Activated CD8-positive, alpha-beta T cell treated with anti-CD3 and anti-CD28 coated beads, Interleukin-2, amount 10 ng/mL, durations not matched to agents 7 days and 5 days (primary cell): ENCODE results near the gene MGAM2. TPM values are rescaled to one million over a fixed set of nuclear protein-coding genes. Genes with fewer than 3 reads are reported as not detected.

Experiments
- ATAC-seq: fragments of 150-1000 bp; cut with Tn5 transposase; one replicate; pipeline ENCODE4 v1.10.0; 2021; ENCODE audit warnings: moderate library complexity
- CTCF ChIA-PET: fragments of 350-600 bp; sonication (Branson Sonifier 250); formaldehyde crosslinking; loops from one replicate; lab custom pipeline; 2021; ENCODE audit warnings: antibody characterized with exemption; lab: Charles Lee
- POLR2A ChIA-PET: fragments of 350-600 bp; sonication (Branson Sonifier 250); formaldehyde crosslinking; loops from one replicate; lab custom pipeline; 2021; ENCODE audit warnings: antibody characterized with exemption; lab: Charles Lee
- DNase-seq: peaks from one replicate; pipeline ENCODE4 v3.0.0-alpha.2; 2020
- H3K27ac Mint-ChIP-seq: one replicate; pipeline ENCODE4 v1.8.0; 2021; ENCODE audit warnings: mild to moderate bottlenecking, mixed read lengths
- H3K27me3 Mint-ChIP-seq: one replicate; pipeline ENCODE4 v1.8.0; 2021; ENCODE audit warnings: low read depth, mixed read lengths
- H3K36me3 Mint-ChIP-seq: one replicate; pipeline ENCODE4 v1.8.0; 2021; ENCODE audit warnings: low read depth, mixed read lengths
- H3K4me1 Mint-ChIP-seq: one replicate; pipeline ENCODE4 v1.8.0; 2021; ENCODE audit warnings: low read depth, mixed read lengths
- H3K4me3 Mint-ChIP-seq: one replicate; pipeline ENCODE4 v1.8.0; 2021; ENCODE audit warnings: mild to moderate bottlenecking, mixed read lengths
- H3K9me3 Mint-ChIP-seq: one replicate; pipeline ENCODE4 v1.8.0; 2022; ENCODE audit warnings: mixed read lengths; ENCODE audit not compliant: insufficient read depth
- total RNA-seq, 2 experiments: library from RNA; stranded (reverse); gene quantifications; one replicate each; pipeline ENCODE4 v1.2.3, GENCODE V29; 2021

The MGAM2 gene
- total RNA-seq, 2 experiments from 2014 or later, result not detected

GRCh38 chr7:142181966-142182365, 70.4 kb downstream of the MGAM2 start:
- peaks cover 2% of the 10 kb centered on the region for H3K4me1 Mint-ChIP-seq
- no peak overlapping the region for H3K4me3 Mint-ChIP-seq
- no peaks in the 10 kb centered on the region for H3K9me3 Mint-ChIP-seq
- DNase-seq (no peak), ATAC-seq (no peak)
- H3K27me3 Mint-ChIP-seq, result peaks cover 16% of the 10 kb centered on the region
- no peaks in the 10 kb centered on the region for H3K36me3 Mint-ChIP-seq
- no peak overlapping the region for H3K27ac Mint-ChIP-seq
- CTCF ChIA-PET, result interaction anchor here (1.4 kb wide), 1 partner anchor 206 kb away, joined by 5 read pairs; no protein-coding TSS in a partner anchor
- POLR2A ChIA-PET, result no interaction called here

- peaks cover 8% of the 10 kb centered on the region for H3K27me3 Mint-ChIP-seq
- H3K36me3 Mint-ChIP-seq, result no peaks in the 10 kb centered on the region
- CTCF ChIA-PET, result interaction anchor here (2.4 kb wide), 1 partner anchor 209 kb away, joined by 7 read pairs; no protein-coding TSS in a partner anchor
- no peak overlapping the region for H3K27ac Mint-ChIP-seq
- no peak for DNase-seq
- POLR2A ChIA-PET, result no interaction called here
- peaks cover 8% of the 10 kb centered on the region for H3K4me1 Mint-ChIP-seq
- no peak overlapping the region for H3K4me3 Mint-ChIP-seq
- H3K9me3 Mint-ChIP-seq, result no peaks in the 10 kb centered on the region
- no peak for ATAC-seq
These were observed 73.6 kb downstream of the MGAM2 start for GRCh38 chr7:142185069-142185468.

DNA sequence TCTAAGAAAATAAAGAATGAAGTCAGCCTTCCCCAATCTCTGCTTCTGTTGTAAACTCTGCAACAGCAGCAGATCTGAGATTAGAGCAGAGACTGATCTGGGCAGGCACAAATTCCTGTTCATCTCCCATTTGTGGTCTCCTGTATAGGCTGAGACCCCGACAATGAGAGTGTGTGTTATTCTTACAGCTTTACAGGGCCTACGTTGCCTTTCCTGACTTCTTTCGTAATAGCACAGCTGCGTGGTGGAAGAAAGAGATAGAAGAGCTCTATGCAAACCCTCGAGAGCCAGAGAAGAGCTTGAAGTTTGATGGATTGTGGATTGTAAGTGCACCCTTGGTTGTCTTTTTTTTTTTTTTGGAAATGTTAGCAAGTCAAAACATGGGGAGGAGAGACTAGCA, 74.3 kb downstream of the MGAM2 start:
- ATAC-seq (no peak), DNase-seq (no peak)
- POLR2A ChIA-PET, result no interaction called here
- CTCF ChIA-PET, result interaction anchor here (2.4 kb wide), 1 partner anchor 210 kb away, joined by 7 read pairs; no protein-coding TSS in a partner anchor
- Mint-ChIP-seq H3K9me3 (no peaks in the 10 kb centered on the region), H3K27me3 (peaks cover 5% of the 10 kb centered on the region), H3K27ac (no peak overlapping the region), H3K36me3 (no peaks in the 10 kb centered on the region), H3K4me1 (peaks cover 8% of the 10 kb centered on the region), H3K4me3 (no peak overlapping the region)

- H3K4me1 Mint-ChIP-seq, result peaks cover 8% of the 10 kb centered on the region
- no peak overlapping the region for H3K4me3 Mint-ChIP-seq
- H3K27ac Mint-ChIP-seq, result no peak overlapping the region
- H3K36me3 Mint-ChIP-seq, result no peaks in the 10 kb centered on the region
- DNase-seq (no peak), ATAC-seq (no peak)
- no peaks in the 10 kb centered on the region for H3K9me3 Mint-ChIP-seq
- H3K27me3 Mint-ChIP-seq, result peaks cover 13% of the 10 kb centered on the region
- POLR2A ChIA-PET, result no interaction called here
- CTCF ChIA-PET, result no interaction called here
These were observed 76.6 kb downstream of the MGAM2 start for GRCh38 chr7:142188154-142188553.

DNA sequence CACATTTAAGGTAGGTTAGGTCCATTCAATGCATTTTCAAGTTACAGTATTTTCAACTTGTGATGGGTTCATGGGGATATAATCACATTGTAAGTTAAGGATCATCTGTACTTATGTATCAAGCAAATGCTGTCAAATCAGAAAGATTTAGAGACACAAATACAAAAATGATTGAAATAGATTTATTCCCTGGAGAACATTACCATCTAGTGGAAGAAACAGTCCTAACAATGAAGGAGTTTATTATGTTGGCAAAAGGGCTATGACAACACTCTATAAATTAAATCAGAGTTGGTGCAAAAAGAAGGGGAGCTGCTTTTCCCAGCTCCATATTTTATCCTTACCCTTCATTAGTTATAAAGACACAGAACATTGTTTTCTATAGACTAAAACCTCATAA, 77.3 kb downstream of the MGAM2 start:
- H3K27ac Mint-ChIP-seq, result no peak overlapping the region
- no peaks in the 10 kb centered on the region for H3K36me3 Mint-ChIP-seq
- H3K4me3 Mint-ChIP-seq, result no peak overlapping the region
- ChIA-PET CTCF (interaction anchor here (1.2 to 1.3 kb wide), 2 partner anchors 213 to 215 kb away, joined by 3 to 10 read pairs; partner anchors contain the start of gene TAS2R38), POLR2A (no interaction called here)
- ATAC-seq, result no peak
- peaks cover 8% of the 10 kb centered on the region for H3K4me1 Mint-ChIP-seq
- H3K9me3 Mint-ChIP-seq, result no peaks in the 10 kb centered on the region
- peaks cover 19% of the 10 kb centered on the region for H3K27me3 Mint-ChIP-seq
- no peak for DNase-seq

- Mint-ChIP-seq H3K27me3 (peaks cover 18% of the 10 kb centered on the region), H3K9me3 (no peaks in the 10 kb centered on the region), H3K4me1 (no peaks in the 10 kb centered on the region), H3K27ac (no peak overlapping the region), H3K4me3 (no peak overlapping the region), H3K36me3 (no peaks in the 10 kb centered on the region)
- no peak for ATAC-seq
- ChIA-PET POLR2A (no interaction called here), CTCF (no interaction called here)
- DNase-seq, result no peak
These were observed 82.7 kb downstream of the MGAM2 start for GRCh38 chr7:142194201-142194600.

- no peaks in the 10 kb centered on the region for H3K9me3 Mint-ChIP-seq
- no peak overlapping the region for H3K4me3 Mint-ChIP-seq
- H3K4me1 Mint-ChIP-seq, result no peaks in the 10 kb centered on the region
- DNase-seq, result no peak
- no peak overlapping the region for H3K27ac Mint-ChIP-seq
- H3K36me3 Mint-ChIP-seq, result no peaks in the 10 kb centered on the region
- H3K27me3 Mint-ChIP-seq, result peaks cover 18% of the 10 kb centered on the region
- ChIA-PET CTCF (no interaction called here), POLR2A (no interaction called here)
- ATAC-seq, result no peak
These were observed 84.7 kb downstream of the MGAM2 start for GRCh38 chr7:142196066-142196840.

GRCh38 chr7:142200206-142200605, 88.7 kb downstream of the MGAM2 start:
- H3K36me3 Mint-ChIP-seq, result no peaks in the 10 kb centered on the region
- ATAC-seq, result no peak
- H3K4me3 Mint-ChIP-seq, result no peak overlapping the region
- POLR2A ChIA-PET, result no interaction called here
- peaks cover 7% of the 10 kb centered on the region for H3K27me3 Mint-ChIP-seq
- no peak overlapping the region for H3K27ac Mint-ChIP-seq
- no peaks in the 10 kb centered on the region for H3K9me3 Mint-ChIP-seq
- no peak for DNase-seq
- CTCF ChIA-PET, result interaction anchor here (1.5 kb wide), 1 partner anchor 224 kb away, joined by 6 read pairs; no protein-coding TSS in a partner anchor
- no peaks in the 10 kb centered on the region for H3K4me1 Mint-ChIP-seq

- DNase-seq, result no peak
- Mint-ChIP-seq H3K36me3 (no peaks in the 10 kb centered on the region), H3K27ac (no peak overlapping the region), H3K4me3 (no peak overlapping the region), H3K9me3 (no peaks in the 10 kb centered on the region), H3K4me1 (no peaks in the 10 kb centered on the region), H3K27me3 (peaks cover 5% of the 10 kb centered on the region)
- ChIA-PET POLR2A (no interaction called here), CTCF (no interaction called here)
- no peak for ATAC-seq
These were observed 117.1 kb downstream of the MGAM2 start for GRCh38 chr7:142228537-142229104.

GRCh38 chr7:142231716-142232115, 120.2 kb downstream of the MGAM2 start:
- Mint-ChIP-seq H3K4me3 (no peak overlapping the region), H3K4me1 (no peaks in the 10 kb centered on the region), H3K9me3 (no peaks in the 10 kb centered on the region), H3K27me3 (peaks cover 12% of the 10 kb centered on the region), H3K36me3 (no peaks in the 10 kb centered on the region), H3K27ac (no peak overlapping the region)
- POLR2A ChIA-PET, result no interaction called here
- DNase-seq, result no peak
- no peak for ATAC-seq
- CTCF ChIA-PET, result no interaction called here

GRCh38 chr7:142240546-142240945, 129.0 kb downstream of the MGAM2 start:
- Mint-ChIP-seq H3K27me3 (peaks cover 8% of the 10 kb centered on the region), H3K4me3 (no peak overlapping the region), H3K4me1 (no peaks in the 10 kb centered on the region), H3K27ac (no peak overlapping the region), H3K36me3 (no peaks in the 10 kb centered on the region), H3K9me3 (no peaks in the 10 kb centered on the region)
- CTCF ChIA-PET, result no interaction called here
- no peak for ATAC-seq
- DNase-seq, result no peak
- POLR2A ChIA-PET, result no interaction called here

- H3K36me3 Mint-ChIP-seq, result no peaks in the 10 kb centered on the region
- no peak overlapping the region for H3K4me3 Mint-ChIP-seq
- ATAC-seq, result no peak
- DNase-seq, result no peak
- ChIA-PET POLR2A (no interaction called here), CTCF (no interaction called here)
- H3K9me3 Mint-ChIP-seq, result no peaks in the 10 kb centered on the region
- H3K27me3 Mint-ChIP-seq, result peaks cover 2% of the 10 kb centered on the region
- H3K4me1 Mint-ChIP-seq, result no peaks in the 10 kb centered on the region
- no peak overlapping the region for H3K27ac Mint-ChIP-seq
These were observed 132.3 kb downstream of the MGAM2 start for GRCh38 chr7:142243823-142244222.
